ENCODE measurements around the gene NKD1.

- no peak for TF ChIP-seq POLR2AphosphoS5 (IDR thresholded peaks at IDR 0.05; ENCODE audit: low read depth, low read length)
- no peak for TF ChIP-seq REST (IDR thresholded peaks at IDR 0.05; ENCODE audit: insufficient read depth in 1 of 2, low read depth in 2 of 2, low read length in 2 of 2)
- no peak for TF ChIP-seq TAF1 (IDR thresholded peaks at IDR 0.05; ENCODE audit: borderline replicate concordance, insufficient read depth, low read length)
Measured at GRCh38 chr16:50531901-50532300, 16.3 kb upstream of the NKD1 start.
